ENCODE results near the gene SF3A2. TPM values are rescaled to one million over a fixed set of nuclear protein-coding genes. Genes with fewer than 3 reads are reported as not detected.

Gene SF3A2
- total RNA-seq, 2 donors from 2014 or later, result 15.5 to 30.1 TPM

DNA sequence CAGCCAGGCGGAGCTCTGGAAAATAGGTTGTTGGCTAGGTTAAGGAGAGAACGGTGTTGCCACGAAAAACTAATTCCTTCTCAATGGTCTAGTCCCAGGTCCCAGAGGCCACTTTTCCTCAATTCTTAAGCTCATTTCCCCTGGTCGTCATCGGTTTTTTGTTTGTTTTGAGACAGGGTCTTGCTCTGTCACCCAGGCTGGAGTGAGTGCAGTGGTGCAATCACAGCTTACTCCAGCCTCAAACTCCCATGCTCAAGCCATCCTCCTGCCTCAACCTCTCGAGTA, 1.2 kb downstream of the SF3A2 start:
- 72 to 85% methylated on average over 6 of the region's 6 CpGs for WGBS, 2 donors
- H3K9me3 ChIP-seq, result no peaks in the 10 kb centered on the region
- H3K4me3 ChIP-seq, result no peak overlapping the region
- no peaks in the 10 kb centered on the region for H3K36me3 ChIP-seq (replicated peaks in 1 of 2; ENCODE audit: insufficient read depth in 1 of 2, low read depth in 2 of 2)
- peaks cover 78% of the 10 kb centered on the region for H3K4me1 ChIP-seq
- DNase-seq, result no peak
- ATAC-seq, result no peak
- intact Hi-C loops (cut with DNase I), result no loop called here
- TF ChIP-seq, protein P1, sequence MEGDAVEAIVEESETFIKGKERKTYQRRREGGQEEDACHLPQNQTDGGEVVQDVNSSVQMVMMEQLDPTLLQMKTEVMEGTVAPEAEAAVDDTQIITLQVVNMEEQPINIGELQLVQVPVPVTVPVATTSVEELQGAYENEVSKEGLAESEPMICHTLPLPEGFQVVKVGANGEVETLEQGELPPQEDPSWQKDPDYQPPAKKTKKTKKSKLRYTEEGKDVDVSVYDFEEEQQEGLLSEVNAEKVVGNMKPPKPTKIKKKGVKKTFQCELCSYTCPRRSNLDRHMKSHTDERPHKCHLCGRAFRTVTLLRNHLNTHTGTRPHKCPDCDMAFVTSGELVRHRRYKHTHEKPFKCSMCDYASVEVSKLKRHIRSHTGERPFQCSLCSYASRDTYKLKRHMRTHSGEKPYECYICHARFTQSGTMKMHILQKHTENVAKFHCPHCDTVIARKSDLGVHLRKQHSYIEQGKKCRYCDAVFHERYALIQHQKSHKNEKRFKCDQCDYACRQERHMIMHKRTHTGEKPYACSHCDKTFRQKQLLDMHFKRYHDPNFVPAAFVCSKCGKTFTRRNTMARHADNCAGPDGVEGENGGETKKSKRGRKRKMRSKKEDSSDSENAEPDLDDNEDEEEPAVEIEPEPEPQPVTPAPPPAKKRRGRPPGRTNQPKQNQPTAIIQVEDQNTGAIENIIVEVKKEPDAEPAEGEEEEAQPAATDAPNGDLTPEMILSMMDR (IDR thresholded peaks at IDR 0.05), result no peak
- no peak for TF ChIP-seq POLR2A (IDR thresholded peaks at IDR 0.05)
- no peaks in the 10 kb centered on the region for H3K27me3 ChIP-seq
- peak overlapping the region in 1 of 4 donors; percentile 98 for H3K27ac ChIP-seq

DNA sequence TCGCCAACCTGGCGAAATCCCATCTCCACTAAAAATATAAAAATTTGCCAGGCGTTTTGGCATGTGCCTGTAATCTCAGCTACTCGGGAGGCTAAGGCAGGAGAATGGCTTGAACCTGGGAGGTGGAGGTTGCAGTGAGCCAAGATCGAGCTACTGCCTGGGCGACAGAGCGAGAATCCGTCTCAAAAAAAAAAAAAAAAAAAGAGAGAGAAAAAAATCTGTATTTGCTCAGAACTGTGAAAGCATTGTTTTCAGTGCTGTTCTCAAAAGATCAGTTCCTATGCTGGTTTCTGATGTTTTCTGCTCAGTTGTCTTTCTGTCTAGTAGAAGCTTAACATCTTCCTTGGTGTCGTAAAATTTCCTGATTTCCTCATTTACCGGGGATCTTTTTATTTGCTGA, 2.5 kb downstream of the SF3A2 start:
- no peaks in the 10 kb centered on the region for H3K9me3 ChIP-seq
- no peak overlapping the region for H3K4me3 ChIP-seq
- H3K4me1 ChIP-seq, result peaks cover 65% of the 10 kb centered on the region
- ATAC-seq (no peak), DNase-seq (no peak)
- peak overlapping the region in 2 of 4 donors; percentile 40 to 60 for H3K27ac ChIP-seq
- TF ChIP-seq, protein P1 (IDR thresholded peaks at IDR 0.05), result no peak
- no peak for TF ChIP-seq POLR2A (IDR thresholded peaks at IDR 0.05)
- H3K27me3 ChIP-seq, result no peaks in the 10 kb centered on the region
- H3K36me3 ChIP-seq (replicated peaks in 1 of 2; ENCODE audit: insufficient read depth in 1 of 2, low read depth in 2 of 2), result peaks cover 5 to 9% of the 10 kb centered on the region in 2 donors
- 50 to 75% methylated on average over 10 of the region's 10 CpGs for WGBS, 2 donors
- intact Hi-C loops (cut with DNase I), result no loop called here

DNA sequence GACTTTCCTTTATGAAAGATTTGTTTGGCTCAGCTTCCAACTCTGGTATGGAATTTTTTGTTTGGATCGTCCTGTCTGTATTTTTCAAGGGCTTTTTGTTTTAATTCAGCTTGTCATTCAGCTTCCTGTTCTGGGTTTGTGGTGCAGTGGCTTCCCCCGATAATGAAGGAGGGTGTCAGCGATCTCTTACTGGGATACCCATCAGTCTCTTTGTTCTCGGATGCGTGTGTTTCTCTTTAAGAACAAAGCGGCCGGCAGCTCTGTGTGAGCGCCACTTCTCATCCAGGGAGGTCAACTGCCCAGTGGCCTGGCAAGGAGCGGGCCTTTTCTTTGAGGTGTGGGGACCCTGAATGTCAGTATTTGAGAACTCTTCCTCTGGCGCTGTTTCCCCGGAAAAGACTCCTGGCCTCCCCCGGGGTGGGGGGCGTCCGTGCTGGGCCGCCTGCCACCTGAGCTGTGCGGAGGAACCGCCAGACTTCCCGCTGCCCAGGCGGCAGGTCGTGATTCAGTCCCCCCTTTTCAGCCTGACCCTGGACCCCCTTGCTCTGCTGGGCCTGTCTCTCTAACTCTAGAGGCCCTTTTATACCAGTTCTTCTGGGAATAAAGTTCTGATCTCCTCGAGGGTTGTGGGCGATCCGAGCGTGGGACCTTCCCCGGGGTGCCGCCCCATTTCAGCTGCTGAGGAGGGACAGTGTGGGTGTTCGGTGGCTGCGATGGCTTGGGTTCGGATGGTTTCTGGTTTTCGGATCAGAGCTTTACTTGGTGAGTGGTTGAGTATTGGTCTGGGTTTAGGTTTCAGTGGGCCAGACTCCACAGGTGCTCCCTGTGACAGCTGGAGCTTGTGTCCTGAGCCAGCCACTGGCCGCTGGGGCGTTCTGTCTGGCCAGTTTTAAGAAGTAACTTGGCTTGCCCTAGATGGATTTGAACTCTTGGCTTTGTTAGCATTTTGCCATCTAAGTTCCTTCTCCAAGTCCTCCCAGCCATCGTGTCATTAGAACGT, 3.4 kb downstream of the SF3A2 start:
- Histone ChIP-seq H3K36me3 (replicated peaks in 1 of 2; ENCODE audit: insufficient read depth in 1 of 2, low read depth in 2 of 2) (peaks cover 14 to 18% of the 10 kb centered on the region in 2 donors), H3K27me3 (no peaks in the 10 kb centered on the region), H3K27ac (peak overlapping the region in 3 of 4 donors; percentile 40 to 60 (median 47)), H3K9me3 (no peaks in the 10 kb centered on the region), H3K4me3 (no peak overlapping the region), H3K4me1 (peaks cover 56% of the 10 kb centered on the region)
- TF ChIP-seq, protein P1 (IDR thresholded peaks at IDR 0.05), result no peak
- no peak for TF ChIP-seq POLR2A (IDR thresholded peaks at IDR 0.05)
- DNase-seq (peak in 1 of 4 donors; percentile 39), ATAC-seq (no peak)
- intact Hi-C loops (cut with DNase I), result no loop called here
- WGBS, 2 donors, result 22 to 29% methylated on average over 19 to 34 of the region's 34 CpGs

DNA sequence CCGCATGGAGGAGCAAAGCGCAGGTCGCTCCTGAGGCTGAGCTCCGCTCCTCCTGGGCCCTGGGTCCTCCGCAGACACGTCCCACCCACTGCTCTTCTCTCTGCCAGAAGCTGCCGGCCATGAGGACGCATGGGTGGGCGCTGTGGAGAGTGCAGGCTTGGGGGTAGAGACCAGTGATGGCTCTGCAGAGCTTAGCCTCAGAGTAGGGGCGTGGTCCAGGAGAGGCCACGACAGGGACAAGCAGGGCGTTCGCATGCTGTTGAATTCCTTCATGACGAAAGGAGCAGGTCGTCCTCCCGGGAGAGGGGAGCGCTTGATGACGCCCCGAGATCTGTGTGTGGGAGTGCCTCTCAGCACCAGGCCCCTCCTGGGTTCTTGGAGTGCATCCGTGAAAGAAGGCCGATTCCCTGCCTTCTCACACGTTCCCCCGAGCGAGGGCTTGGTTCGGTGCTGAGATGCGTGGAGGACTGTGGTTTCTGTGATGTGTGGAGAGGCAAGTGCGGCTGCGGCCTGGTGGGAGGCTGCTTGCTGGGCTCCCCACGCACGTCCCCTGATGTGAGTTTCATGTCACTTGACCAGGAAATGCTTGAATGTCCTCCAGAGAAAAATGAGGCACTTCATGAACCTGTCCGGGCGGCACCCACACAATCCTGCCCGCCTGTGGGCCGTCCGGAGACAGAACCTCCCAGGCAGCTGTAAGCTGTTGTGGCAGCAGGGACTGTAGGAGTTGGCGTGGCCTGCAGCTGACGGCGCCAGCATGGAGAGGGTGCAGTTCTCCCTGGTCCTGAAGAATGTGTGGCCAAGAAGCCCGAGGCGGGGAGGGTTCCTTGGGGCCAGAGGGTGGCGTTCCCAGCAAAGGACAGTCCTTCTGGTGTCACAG, 4.5 kb downstream of the SF3A2 start:
- H3K4me1 ChIP-seq, result peaks cover 53% of the 10 kb centered on the region
- peak overlapping the region in 1 of 4 donors; percentile 47 for H3K27ac ChIP-seq
- no peaks in the 10 kb centered on the region for H3K27me3 ChIP-seq
- no peaks in the 10 kb centered on the region for H3K9me3 ChIP-seq
- intact Hi-C loops (cut with DNase I), result no loop called here
- no peak for TF ChIP-seq POLR2A (IDR thresholded peaks at IDR 0.05)
- TF ChIP-seq, protein P1 (IDR thresholded peaks at IDR 0.05), result no peak
- no peak overlapping the region for H3K4me3 ChIP-seq
- H3K36me3 ChIP-seq (replicated peaks in 1 of 2; ENCODE audit: insufficient read depth in 1 of 2, low read depth in 2 of 2), result peaks cover 25 to 29% of the 10 kb centered on the region in 2 donors
- no peak for DNase-seq
- ATAC-seq, result no peak
- WGBS, 2 donors, result 77 to 83% methylated on average over 10 to 41 of the region's 41 CpGs
